ENCODE data around the gene SPTLC1. TPM values are rescaled to one million over a fixed set of nuclear protein-coding genes. Genes with fewer than 3 reads are reported as not detected.

SPTLC1 gene
- total and polyA plus RNA-seq, 2 of the 13 experiments (the other 11 are each of a cell fraction or from before 2014, with no cell fraction given): 56.2 to 72.5 TPM

DNA sequence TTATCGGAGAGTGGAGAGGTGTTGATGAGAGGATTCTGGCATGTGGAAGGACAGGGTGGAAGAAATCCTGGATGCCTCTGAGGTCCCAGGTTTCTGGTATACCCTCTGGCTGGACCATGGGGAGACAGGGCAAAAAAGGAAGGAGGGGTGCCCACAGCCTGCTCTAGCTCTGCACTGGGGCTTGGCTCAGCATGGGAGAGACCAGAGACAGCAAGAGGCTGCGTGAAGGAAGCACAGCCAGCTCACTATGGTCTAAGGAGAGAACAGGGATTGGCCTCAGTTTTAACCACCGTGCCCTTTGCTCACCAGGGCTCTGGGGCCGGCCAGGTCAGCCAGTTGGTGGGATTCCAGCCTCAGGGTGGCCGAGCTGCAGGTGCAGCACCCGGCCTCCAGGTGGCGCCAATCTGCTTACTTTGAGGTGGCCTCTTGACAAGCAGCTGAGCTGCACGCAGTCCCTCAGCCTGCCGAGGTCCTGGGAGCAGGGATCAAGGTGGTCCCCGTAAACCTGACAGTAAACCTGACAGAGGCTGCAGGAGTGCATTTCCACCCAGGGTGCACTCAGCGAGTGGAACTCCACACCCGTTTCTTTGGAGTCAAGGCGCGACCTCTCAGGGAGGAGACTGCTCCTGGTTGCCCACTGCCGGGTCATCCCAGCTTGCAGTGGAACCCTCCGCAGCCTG lies 25.0 kb upstream of the SPTLC1 start (continued):
- TF ChIP-seq TFE3 (CRISPR knock-in tag; IDR thresholded peaks at IDR 0.05) (0 out of 2 replicates have a peak, but pooled peaks have one; percentile 51), ZNF790 (CRISPR knock-in tag; IDR thresholded peaks at IDR 0.05; ENCODE audit: borderline replicate concordance) (no peak), ZNF350 (CRISPR knock-in tag; IDR thresholded peaks at IDR 0.05; ENCODE audit: borderline replicate concordance, low read depth) (no peak; the same call in 1 of the 2 replicates), POLR2AphosphoS5 (IDR thresholded peaks at IDR 0.05; ENCODE audit: low read depth, low read length) (no peak), ZNF17 (CRISPR knock-in tag; IDR thresholded peaks at IDR 0.05) (no peak), PITX1 (CRISPR knock-in tag; IDR thresholded peaks at IDR 0.05) (0 out of 2 replicates have a peak, but pooled peaks have one; percentile 30), NCOR1 (IDR thresholded peaks at IDR 0.05; ENCODE audit: borderline replicate concordance, low read length) (no peak), RFXANK (CRISPR knock-in tag; IDR thresholded peaks at IDR 0.05) (no peak), KMT2A (CRISPR knock-in tag; IDR thresholded peaks at IDR 0.05) (peak; percentile 59; the same call in 1 of the 2 replicates), TBP (CRISPR knock-in tag; IDR thresholded peaks at IDR 0.05) (no peak), ZNF713 (CRISPR knock-in tag; IDR thresholded peaks at IDR 0.05) (no peak), GFI1 (CRISPR knock-in tag; IDR thresholded peaks at IDR 0.05; ENCODE audit: borderline replicate concordance) (no peak), GPN1 (CRISPR knock-in tag; IDR thresholded peaks at IDR 0.05; ENCODE audit: borderline replicate concordance) (no peak), SAP130 (CRISPR knock-in tag; IDR thresholded peaks at IDR 0.05; ENCODE audit: low read depth) (peak; percentile 85), GZF1 (CRISPR knock-in tag; IDR thresholded peaks at IDR 0.05) (0 out of 2 replicates have a peak, but pooled peaks have one; percentile 61), ATF5 (CRISPR knock-in tag; IDR thresholded peaks at IDR 0.05; ENCODE audit: low read depth) (no peak), PRMT3 (CRISPR knock-in tag; IDR thresholded peaks at IDR 0.05; ENCODE audit: borderline replicate concordance, low read depth) (no peak), MAFF (IDR thresholded peaks at IDR 0.05; ENCODE audit: low read depth, low read length) (no peak)
- TF ChIP-seq, protein P1, sequence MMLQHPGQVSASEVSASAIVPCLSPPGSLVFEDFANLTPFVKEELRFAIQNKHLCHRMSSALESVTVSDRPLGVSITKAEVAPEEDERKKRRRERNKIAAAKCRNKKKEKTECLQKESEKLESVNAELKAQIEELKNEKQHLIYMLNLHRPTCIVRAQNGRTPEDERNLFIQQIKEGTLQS (CRISPR knock-in tag; IDR thresholded peaks at IDR 0.05): no peak
- TF ChIP-seq, protein P2, sequence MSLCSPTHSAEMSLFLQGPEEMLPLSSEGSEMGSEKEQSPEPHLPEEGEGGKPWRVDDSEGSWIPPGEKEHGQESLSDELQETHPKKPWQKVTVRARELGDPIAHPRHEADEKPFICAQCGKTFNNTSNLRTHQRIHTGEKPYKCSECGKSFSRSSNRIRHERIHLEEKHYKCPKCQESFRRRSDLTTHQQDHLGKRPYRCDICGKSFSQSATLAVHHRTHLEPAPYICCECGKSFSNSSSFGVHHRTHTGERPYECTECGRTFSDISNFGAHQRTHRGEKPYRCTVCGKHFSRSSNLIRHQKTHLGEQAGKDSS (CRISPR knock-in tag; IDR thresholded peaks at IDR 0.05; ENCODE audit: borderline replicate concordance, low read depth): no peak
- TF ChIP-seq, protein P3, sequence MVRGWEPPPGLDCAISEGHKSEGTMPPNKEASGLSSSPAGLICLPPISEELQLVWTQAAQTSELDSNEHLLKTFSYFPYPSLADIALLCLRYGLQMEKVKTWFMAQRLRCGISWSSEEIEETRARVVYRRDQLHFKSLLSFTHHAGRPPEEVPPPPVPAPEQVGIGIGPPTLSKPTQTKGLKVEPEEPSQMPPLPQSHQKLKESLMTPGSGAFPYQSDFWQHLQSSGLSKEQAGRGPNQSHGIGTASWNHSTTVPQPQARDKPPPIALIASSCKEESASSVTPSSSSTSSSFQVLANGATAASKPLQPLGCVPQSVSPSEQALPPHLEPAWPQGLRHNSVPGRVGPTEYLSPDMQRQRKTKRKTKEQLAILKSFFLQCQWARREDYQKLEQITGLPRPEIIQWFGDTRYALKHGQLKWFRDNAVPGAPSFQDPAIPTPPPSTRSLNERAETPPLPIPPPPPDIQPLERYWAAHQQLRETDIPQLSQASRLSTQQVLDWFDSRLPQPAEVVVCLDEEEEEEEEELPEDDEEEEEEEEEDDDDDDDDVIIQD (CRISPR knock-in tag; IDR thresholded peaks at IDR 0.05; ENCODE audit: low read depth): 0 out of 2 replicates have a peak, but pooled peaks have one; percentile 45
- TF ChIP-seq, protein P4, sequence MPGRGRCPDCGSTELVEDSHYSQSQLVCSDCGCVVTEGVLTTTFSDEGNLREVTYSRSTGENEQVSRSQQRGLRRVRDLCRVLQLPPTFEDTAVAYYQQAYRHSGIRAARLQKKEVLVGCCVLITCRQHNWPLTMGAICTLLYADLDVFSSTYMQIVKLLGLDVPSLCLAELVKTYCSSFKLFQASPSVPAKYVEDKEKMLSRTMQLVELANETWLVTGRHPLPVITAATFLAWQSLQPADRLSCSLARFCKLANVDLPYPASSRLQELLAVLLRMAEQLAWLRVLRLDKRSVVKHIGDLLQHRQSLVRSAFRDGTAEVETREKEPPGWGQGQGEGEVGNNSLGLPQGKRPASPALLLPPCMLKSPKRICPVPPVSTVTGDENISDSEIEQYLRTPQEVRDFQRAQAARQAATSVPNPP (CRISPR knock-in tag; IDR thresholded peaks at IDR 0.05): no peak
- TF ChIP-seq, protein P5, sequence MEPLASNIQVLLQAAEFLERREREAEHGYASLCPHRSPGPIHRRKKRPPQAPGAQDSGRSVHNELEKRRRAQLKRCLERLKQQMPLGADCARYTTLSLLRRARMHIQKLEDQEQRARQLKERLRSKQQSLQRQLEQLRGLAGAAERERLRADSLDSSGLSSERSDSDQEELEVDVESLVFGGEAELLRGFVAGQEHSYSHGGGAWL (CRISPR knock-in tag; IDR thresholded peaks at IDR 0.05): peak; percentile 74
